OCI-M1 (cell line): Measurements from ENCODE around the gene FCSK.

Experiments
- DNase-seq: peaks from one replicate; lab custom pipeline; 2025; lab: John Stamatoyannopoulos, UW

Gene FCSK

DNA sequence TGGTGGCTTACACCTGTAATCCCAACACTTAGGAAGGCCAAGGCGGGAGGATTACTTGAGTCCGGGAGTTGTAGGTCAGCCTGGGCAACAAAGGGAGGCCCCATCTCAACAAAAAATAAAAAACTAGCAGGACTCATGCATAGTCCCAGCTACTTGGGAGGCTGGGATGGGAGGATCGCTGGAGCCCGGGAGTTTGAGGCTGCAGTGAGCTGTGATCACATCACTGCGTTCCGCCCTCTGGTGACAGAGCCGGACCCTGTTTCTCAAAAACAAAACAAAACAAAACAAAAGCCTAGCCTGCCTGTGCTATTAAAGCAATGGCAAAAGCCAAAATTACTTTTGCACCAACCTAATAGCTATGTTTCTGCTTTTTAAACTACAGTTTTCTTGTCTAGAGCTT lies 1.5 kb downstream of the FCSK start:
- DNase-seq = peak; percentile 34

DNA sequence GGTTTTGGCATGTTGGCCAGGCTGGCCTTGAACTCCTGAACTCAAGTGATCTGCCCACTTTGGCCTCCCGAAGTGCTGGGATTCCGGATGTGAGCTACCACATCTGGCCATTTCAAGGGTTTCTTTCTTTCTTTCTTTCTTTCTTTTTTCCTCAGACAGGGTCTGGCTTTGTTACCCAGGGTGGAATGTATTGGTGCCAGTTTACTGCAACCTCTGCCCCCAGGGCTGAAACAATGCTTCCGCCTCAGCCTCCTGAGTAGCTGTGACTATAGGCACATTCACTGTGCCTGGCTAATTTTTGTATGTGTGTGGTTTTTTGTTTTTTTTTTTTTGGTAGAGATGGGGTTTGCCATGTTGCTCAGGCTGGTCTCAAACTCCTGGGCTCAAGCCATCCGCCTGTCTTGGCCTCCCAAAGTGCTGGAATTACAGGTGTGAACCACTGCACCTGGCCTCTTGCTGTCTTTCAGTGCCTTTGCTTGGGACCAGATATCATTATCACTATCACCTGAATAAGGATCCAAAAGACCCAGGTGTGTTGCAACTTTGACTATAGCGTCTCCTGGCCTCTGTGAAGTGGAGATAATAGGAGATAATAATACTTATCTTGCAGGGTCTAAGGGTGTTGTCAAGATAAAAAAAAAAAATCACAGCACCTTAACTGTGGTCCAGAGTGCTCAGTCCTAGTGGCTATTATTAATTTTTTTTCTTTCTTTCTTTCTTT lies 3.2 kb downstream of the FCSK start:
- DNase-seq = no peak

DNA sequence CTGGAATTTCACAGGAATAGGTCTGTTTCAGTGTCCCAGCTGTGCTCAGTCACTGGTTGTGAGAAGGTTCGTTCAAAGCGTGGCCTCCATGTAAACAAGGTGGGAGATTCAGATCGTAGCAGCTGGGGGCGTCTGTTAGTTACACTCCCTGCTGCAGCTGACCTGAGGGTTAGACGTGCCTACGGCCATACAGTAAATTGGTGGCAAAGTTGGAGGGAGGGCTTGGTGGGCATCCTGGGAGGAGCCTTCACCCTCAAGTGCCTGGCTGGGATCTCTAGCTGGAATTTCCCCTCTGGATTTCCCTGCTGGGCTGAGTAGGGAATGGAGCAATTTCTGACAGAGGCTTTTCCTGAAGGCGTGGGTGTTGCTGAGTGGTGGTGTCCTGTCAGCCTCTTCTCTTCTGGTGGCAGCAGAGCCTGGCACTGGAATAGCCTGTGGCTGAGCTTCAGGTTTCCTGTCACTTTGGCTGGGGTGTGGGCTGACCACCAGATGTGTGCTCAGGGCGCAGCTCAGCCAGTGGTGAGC lies 6.4 kb downstream of the FCSK start:
- no peak for DNase-seq

DNA sequence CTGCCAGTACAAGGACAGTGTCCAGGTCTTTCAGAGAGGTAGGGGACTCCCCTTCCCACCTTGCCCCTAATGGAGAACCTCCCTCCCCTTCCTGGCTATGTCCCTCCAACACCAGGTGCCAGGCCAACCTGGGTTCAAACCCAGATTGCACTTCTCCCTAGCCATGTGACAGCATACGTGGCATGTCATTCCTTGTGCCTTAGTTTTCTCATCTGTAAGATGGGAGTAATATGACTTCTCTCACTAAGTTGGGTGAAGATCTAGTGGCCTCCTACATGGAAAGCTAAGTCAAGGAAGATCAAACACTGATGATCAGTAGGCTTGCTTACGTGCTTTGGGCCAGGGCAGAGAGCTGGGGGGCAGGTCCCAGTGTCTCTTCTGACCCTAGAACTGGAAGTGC lies 8.8 kb downstream of the FCSK start:
- DNase-seq = no peak

DNA sequence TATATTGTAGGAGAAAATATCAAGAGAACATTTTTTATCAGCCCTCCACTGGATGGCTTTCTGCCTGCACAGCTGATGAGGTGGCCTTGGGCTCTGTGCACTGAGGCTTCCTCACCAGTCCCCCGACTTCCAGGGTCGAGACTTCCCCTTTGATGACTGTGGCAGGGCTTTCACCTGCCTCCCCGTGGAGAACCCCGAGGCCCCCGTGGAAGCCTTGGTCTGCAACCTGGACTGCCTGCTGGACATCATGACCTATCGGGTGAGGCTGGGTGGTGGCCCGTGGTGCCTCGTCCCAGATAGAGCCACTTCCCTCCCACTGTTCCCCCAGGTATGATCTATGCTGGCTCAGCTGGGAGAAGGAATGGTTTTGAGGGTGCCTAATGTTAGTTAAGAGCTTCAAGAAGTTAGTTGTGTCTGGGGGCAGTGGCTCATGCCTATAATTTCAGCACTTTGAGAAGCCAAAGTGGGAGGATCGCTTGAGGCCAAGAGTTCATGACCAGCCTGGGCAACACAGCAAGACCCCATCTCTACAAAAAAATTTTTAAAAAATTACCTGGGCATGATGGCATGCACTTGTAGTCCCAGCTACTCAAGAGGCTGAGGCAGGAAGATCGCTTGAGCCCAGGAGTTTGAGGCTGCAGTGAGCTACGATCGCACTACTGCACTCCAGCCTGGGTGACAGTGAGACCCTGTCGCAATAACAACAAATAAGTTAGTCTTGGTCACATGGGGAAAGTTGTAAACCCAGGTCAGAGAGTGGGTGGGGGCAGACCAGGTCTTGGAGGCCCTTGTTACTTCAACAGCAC lies 11.8 kb downstream of the FCSK start:
- DNase-seq = no peak

DNA sequence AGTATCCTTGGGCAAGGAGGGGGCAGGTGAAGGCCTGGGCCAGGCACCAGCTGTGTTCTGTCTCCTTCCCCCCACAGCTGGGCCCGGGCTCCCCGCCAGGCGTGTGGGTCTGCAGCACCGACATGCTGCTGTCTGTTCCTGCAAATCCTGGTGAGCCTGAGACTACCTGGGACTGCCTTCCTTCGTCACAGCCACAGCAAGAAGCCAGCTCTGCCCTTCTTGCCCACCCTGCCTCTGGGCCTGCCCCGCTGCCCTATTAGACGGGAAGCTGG lies 12.3 kb downstream of the FCSK start:
- no peak for DNase-seq

DNA sequence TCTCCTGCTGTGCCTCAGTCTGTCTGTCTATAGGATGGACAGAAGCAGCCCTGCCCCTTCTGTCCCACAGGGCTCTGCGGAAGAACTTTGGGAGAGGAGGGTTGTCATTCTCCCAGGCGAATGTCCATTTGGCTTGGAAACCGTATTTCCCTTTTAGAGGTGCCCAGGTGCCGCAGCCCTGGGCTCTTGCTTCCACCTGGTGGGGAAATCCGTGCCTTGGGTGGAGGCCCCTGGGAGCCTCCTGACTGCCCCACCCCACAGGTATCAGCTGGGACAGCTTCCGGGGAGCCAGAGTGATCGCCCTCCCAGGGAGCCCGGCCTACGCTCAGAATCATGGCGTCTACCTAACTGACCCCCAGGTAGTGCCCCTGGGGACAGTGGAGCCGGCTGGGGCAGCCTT lies 12.7 kb downstream of the FCSK start:
- no peak for DNase-seq

DNA sequence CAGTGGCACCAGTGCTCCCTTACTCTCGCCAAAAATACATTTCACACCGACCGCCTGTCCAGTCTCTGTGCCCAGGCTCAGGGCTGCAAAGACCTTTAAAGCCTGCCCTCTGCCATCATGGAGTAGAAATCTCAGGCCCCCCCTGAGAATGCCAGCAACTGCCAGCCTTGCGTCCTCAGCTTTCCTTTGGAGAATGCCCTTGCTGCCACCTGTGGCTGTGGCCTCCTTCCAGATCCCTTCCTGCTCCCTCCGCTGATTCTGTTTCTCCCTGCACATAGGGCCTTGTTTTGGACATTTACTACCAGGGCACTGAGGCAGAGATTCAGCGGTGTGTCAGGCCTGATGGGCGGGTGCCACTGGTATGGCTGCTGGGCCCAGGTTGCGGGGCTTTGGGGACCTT lies 13.2 kb downstream of the FCSK start:
- DNase-seq = no peak

DNA sequence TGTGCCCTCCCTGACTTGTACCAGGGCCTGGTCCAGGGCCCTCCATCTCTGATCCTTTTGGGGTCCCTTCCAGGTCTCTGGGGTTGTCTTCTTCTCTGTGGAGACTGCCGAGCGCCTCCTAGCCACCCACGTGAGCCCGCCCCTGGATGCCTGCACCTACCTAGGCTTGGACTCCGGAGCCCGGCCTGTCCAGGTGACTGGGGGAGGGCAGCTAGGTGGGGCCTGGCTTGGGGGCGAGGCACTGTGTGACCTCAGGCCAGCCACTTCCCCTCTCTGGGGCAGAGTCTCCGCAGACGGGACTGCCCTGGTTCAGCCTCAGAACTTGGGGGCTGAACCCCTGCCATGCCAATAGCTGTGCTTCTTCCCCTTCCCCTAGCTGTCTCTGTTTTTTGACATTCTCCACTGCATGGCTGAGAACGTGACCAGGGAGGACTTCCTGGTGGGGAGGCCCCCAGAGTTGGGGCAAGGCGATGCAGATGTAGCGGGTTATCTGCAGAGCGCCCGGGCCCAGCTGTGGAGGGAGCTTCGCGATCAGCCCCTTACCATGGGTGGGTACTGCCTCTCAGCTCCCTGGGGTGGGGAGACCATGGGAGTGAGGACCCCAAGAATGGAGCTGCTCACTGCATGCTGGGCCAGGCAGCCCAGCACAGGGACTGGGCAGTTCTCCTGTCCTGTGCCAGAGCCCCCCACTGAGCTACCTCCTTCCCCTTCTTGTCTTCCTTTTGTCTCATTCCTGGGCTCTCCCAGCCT lies 14.6 kb downstream of the FCSK start:
- DNase-seq = no peak

DNA sequence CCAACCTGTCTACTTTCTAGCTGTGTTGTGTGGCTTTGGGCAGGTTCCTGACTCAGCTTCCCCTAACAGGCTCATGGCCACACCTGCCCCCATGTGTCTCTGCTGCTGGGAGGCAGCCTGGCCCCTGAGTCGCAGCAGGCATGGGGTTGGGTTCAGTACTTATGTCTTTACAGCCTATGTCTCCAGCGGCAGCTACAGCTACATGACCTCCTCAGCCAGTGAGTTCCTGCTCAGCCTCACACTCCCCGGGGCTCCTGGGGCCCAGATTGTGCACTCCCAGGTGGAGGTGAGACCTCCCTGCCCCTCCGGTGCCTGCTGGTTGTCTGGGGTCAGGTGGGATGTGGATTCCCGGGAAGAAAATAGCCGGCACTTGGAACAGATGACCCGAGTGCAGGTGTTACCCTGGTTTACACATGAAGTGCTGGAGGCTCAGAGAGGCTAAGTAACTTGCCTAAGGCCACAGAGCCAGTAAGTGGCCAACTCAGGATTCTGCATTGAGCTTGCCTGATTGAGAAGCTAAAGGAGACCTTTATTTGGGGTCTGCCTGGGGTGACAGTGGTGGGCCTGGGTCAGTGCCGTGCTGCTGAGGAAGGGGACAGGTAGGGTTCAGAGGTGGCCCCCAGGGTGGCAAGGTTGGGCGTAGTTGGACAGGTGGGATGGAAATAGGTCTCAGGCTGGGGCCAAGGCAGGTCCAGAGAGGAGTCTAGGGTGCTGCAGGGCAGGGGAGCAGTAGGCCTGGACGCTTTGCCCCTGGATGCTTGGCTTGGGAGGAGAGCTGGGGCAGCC lies 15.9 kb downstream of the FCSK start:
- no peak for DNase-seq

DNA sequence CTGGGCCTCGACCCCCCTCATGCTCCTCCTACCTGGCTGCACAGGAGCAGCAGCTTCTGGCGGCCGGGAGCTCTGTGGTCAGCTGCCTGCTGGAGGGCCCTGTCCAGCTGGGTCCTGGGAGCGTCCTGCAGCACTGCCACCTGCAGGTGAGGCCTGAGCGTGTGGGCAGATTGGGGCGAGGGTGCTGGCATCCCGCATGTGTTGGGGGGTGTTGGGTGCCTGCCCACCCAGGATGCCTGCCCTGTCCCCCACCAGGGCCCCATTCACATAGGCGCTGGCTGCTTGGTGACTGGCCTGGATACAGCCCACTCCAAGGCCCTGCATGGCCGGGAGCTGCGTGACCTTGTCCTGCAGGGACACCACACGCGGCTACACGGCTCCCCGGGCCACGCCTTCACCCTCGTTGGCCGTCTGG lies 16.5 kb downstream of the FCSK start:
- peak; percentile 18 for DNase-seq

DNA sequence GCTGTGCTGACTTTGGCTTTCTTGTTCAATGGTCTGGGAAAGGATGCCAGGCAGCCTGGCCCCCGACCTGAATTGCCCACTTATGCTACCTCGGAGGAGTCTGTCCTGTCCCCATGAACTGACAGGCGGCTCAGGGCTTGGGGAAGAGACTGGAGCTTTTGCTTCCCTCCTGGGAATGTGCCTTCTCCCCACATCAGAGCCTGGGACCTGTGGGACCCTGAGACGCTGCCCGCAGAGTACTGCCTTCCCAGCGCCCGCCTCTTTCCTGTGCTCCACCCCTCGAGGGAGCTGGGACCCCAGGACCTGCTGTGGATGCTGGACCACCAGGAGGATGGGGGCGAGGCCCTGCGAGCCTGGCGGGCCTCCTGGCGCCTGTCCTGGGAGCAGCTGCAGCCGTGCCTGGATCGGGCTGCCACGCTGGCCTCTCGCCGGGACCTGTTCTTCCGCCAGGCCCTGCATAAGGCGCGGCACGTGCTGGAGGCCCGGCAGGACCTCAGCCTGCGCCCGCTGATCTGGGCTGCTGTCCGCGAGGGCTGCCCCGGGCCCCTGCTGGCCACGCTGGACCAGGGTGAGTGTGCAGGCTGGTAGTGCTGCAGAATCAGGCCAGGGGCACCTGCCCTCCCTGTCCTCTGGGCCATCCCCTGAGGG lies 18.5 kb downstream of the FCSK start:
- no peak for DNase-seq

DNA sequence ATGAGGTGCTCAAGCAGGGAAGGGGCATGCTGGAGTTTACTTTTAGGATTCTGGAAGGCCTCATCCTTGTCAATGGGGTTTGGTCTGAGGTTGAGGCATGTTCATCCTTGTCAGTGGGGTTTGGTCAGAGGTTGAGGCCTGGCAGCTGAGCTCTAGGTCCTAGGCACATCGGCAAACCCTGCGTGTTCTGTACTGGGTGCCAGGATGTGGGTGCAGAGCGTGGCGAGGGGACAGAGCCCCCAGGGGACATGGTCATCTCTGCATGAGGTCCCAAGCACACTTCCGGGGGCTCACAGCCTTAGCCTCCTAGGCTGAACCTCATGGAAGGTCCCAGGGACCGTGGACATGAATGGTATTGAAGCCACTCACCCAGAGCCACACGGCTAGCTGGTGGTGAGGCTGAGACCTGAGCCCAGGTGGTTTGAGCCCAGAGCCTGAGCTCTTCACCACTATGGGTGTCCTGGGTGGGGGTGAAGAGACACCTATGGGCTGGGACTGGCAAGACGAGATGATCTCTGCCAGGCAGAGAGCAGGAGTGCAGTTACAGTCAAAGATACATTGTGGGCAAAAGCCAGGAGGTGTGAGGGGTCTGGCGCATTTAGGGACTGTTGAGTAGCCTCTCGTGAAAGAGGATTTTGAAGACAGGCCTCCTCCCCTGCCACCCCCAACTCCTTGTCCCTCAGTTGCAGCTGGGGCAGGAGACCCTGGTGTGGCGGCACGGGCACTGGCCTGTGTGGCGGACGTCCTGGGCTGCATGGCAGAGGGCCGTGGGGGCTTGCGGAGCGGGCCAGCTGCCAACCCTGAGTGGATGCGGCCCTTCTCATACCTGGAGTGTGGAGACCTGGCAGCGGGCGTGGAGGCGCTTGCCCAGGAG lies 19.3 kb downstream of the FCSK start:
- DNase-seq = peak; percentile 2

DNA sequence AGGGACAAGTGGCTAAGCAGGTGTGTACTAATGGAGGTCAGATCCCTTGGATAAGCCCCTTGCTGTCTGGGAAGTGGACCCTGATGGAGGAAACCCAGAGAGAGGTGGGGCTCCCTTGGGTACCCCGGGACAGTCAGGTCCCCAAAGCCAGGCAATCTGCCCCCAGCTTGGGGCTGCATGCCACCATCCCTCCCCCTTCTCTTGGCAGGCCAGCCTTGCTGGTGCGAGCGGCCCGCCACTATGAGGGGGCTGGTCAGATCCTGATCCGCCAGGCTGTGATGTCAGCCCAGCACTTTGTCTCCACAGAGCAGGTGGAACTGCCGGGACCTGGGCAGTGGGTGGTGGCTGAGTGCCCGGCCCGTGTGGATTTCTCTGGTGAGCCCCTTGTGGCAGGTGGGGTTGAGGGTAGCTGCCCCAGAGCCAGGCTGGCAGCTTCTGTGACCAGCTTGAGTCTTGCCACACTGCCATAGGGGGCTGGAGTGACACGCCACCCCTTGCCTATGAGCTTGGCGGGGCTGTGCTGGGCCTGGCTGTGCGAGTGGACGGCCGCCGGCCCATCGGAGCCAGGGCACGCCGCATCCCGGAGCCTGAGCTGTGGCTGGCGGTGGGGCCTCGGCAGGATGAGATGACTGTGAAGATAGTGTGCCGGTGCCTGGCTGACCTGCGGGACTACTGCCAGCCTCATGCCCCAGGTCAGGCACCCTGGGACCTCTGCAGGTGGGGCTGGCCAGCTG lies 20.1 kb downstream of the FCSK start:
- no peak for DNase-seq

DNA sequence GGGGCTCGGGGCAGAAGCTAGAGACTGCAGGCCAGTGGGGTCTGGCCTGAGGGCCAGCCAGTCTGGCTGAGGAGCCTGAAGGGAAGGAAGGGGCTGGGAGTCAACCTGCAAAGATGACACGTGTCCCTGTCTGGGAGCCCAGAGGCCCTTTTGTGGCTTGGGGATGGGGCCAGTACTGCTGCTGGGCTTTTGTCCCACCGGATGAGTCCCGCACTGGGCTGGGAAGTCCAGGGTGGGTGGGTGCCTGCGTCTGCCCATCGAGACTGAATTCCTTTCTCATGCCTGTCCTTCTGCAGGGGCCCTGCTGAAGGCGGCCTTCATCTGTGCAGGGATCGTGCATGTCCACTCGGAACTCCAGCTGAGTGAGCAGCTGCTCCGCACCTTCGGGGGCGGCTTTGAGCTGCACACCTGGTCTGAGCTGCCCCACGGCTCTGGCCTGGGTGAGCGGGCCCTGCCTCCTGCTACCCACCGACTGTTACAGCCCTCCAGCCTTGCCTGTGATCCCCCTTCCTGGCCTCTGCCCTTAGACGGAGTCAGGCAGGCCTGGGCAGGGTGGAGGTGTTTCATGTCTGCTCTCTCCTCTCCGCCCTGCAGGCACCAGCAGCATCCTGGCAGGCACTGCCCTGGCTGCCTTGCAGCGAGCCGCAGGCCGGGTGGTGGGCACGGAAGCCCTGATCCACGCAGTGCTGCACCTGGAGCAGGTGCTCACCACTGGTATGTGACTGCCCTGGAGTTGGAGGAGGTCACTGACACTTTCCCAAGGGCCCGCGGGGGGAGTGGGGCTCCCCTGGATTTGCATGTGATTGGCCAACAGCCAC lies 20.9 kb downstream of the FCSK start:
- DNase-seq = no peak

DNA sequence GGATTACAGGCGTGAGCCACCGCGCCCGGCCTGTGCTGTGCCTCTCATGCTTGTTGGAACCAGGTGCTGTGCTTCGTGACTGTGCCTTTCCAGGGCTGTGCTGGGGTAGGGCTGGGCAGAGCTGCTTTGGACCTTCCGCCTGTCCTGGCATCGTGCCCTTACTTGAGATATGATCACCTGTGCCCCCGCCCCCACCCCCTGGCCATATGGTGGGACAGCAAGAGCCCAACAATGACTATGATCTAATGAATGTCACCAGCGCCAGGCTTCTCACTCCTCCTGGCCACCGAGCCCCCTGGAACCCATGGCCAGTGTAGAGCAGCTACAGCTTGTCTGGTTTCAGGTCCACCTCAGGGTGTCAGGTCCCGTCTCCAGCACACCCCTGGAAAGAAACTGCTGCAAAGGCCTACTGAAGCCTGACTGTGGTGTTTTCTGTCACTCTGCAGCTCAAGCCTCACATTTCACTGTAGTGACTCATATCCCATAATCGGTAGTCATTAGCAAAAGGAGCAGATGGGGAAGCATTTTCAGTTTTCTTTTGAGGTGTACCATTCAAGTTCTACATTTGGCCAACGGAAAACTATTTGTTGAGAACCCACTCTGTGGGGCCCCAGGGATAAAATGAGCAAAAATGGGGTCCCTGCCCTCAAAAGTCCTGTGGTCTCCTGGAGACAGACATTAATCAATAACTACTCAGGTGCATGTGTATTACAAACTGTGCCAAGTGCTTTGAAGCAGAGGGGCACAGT lies 22.1 kb downstream of the FCSK start:
- DNase-seq = no peak

DNA sequence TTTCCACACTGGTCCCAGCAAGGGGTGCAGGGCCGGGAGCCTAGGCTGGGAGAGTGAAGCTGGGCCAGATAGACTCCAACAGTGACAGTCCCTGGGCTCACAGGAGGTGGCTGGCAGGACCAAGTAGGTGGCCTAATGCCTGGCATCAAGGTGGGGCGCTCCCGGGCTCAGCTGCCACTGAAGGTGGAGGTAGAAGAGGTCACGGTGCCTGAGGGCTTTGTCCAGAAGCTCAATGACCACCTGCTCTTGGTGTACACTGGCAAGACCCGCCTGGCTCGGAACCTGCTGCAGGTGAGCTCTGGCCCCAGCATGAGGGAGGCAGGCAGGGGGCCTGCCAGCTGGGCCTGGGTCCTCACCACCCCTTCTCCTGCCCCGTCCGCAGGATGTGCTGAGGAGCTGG lies 23.8 kb downstream of the FCSK start:
- DNase-seq = no peak

DNA sequence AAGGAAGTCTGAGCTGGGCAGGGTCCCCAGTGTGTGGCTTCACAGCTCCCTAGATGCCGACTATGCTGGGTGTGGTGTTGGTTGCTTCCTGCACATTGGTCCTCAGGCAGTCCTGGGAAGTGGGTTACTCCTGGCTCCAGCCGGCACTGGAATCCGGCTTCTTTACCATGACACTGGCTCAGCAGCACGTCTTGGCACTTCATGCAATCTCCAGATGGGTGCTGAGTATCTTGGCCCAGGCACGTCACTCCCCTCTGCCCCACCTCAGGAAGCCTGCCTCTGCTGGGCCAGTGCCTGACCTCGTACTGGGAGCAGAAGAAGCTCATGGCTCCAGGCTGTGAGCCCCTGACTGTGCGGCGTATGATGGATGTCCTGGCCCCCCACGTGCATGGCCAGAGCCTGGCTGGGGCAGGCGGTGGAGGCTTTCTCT lies 24.5 kb downstream of the FCSK start:
- DNase-seq = no peak
